HEK293T (cell line): Measurements from ENCODE around the gene SEC14L1.

ENCODE experiments used
- CTCF ChIA-PET: fragments of 350-600 bp; formaldehyde crosslinking; extraction: SDS; loops from one replicate; lab custom pipeline; 2021; ENCODE audit warnings: antibody characterized with exemption, inconsistent platforms; lab: Yijun Ruan, JAX
- POLR2A ChIA-PET: fragments of 350-600 bp; formaldehyde crosslinking; extraction: SDS; loops from one replicate; lab custom pipeline; 2020; ENCODE audit warnings: antibody characterized with exemption, inconsistent platforms; lab: Yijun Ruan, JAX
- DNase-seq: peaks from one replicate; pipeline ENCODE4 v3.0.0; 2012; ENCODE audit warnings: mixed read lengths; ENCODE audit errors: extremely low spot score
- ARNT ChIP-seq: fragments of 450-650 bp; IDR thresholded peaks from 2 replicates; pipeline ENCODE4 v1.6.1; 2017; ENCODE audit warnings: mild to moderate bottlenecking
- BHLHE40 ChIP-seq: fragments of 450-650 bp; IDR thresholded peaks from 2 replicates; pipeline ENCODE4 v1.6.1; 2016; ENCODE audit warnings: mild to moderate bottlenecking, moderate library complexity, borderline replicate concordance
- CTBP1 ChIP-seq: fragments of 450-650 bp; IDR thresholded peaks from 2 replicates; pipeline ENCODE4 v1.6.1; 2016; ENCODE audit warnings: borderline replicate concordance
- ELF4 ChIP-seq: fragments of 450-650 bp; IDR thresholded peaks from 2 replicates; pipeline ENCODE4 v1.6.1; 2017; ENCODE audit warnings: antibody characterized with exemption
- FOXA1 ChIP-seq: fragments of 450-650 bp; IDR thresholded peaks from 2 replicates; pipeline ENCODE4 v1.6.1; 2016; ENCODE audit warnings: mild to moderate bottlenecking
- FOXK2 ChIP-seq: fragments of 450-650 bp; IDR thresholded peaks from 2 replicates; pipeline ENCODE4 v1.6.1; 2016; ENCODE audit warnings: mild to moderate bottlenecking
- FOXM1 ChIP-seq: fragments of 450-650 bp; IDR thresholded peaks from 2 replicates; pipeline ENCODE4 v1.6.1; 2017; ENCODE audit warnings: mild to moderate bottlenecking, borderline replicate concordance
- HDGF ChIP-seq: fragments of 450-650 bp; IDR thresholded peaks from 2 replicates; pipeline ENCODE4 v1.6.1; 2017; ENCODE audit warnings: antibody characterized with exemption, borderline replicate concordance
- L3MBTL2 ChIP-seq: fragments of 450-650 bp; conservative IDR thresholded peaks from 2 replicates; pipeline ENCODE4 v1.6.1; 2016; ENCODE audit warnings: mild to moderate bottlenecking
- LEF1 ChIP-seq: fragments of 450-650 bp; IDR thresholded peaks from 2 replicates; pipeline ENCODE4 v1.6.1; 2017; ENCODE audit warnings: mild to moderate bottlenecking, borderline replicate concordance
- NFRKB ChIP-seq: fragments of 450-650 bp; IDR thresholded peaks from 2 replicates; pipeline ENCODE4 v1.6.1; 2016; ENCODE audit warnings: mild to moderate bottlenecking, moderate library complexity
- SP1 ChIP-seq: fragments of 450-650 bp; IDR thresholded peaks from 2 replicates; pipeline ENCODE4 v1.6.1; 2017
- SUZ12 ChIP-seq: fragments of 450-650 bp; IDR thresholded peaks from 2 replicates; pipeline ENCODE4 v1.6.1; 2016; ENCODE audit warnings: mild to moderate bottlenecking
- TARDBP ChIP-seq: fragments of 450-650 bp; IDR thresholded peaks from 2 replicates; pipeline ENCODE4 v1.6.1; 2016
- ZNF384 ChIP-seq: fragments of 450-650 bp; IDR thresholded peaks from 2 replicates; pipeline ENCODE4 v1.6.1; 2016
- TF ChIP-seq, protein P1 (sequence below): fragments of 450-650 bp; IDR thresholded peaks from 2 replicates; pipeline ENCODE4 v1.6.1; 2016

The SEC14L1 gene

DNA sequence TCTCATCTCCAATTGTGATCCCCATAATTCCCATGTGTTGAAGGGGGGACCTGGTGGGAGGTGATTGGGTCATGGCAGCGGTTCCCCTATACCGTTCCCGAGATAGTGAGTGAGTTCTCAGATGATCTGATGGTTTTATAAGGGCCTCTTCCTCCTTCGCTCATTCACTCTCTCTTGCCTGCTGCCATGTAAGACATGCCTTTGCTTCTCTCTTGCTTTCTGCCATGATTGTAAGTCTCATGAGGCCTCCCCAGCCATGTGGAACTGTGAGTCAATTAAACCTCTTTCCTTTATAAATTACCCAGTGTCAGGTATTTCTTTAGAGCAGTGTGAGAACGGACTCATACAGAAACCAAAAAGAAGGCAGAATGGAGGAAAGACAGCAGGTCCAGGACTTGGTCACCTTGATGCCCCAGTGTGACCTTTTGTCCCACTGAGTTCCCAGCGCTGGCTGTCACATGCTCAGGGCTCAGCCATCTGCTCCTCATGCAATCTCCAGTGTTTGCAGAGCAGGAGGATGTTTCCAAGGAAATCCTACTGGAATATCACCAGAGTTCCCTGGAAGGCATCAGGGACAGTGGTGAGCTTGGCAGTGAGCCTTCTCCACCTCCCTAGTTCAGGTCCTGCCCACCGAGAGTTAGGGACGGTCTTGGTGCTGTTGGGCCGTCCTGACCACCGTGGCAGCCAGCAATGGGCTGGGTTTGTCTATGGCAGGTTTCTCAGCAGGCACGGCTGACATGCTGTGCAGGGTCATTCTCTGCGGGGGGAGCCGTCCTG is 96.7 kb downstream of the SEC14L1 start:
- CTCF ChIA-PET, result no interaction called here
- POLR2A ChIA-PET, result no interaction called here
- no peak for TF ChIP-seq TARDBP
- TF ChIP-seq SUZ12, result no peak
- no peak for TF ChIP-seq HDGF
- TF ChIP-seq ZNF384, result no peak
- TF ChIP-seq ARNT, result no peak
- no peak for TF ChIP-seq SP1
- no peak for TF ChIP-seq L3MBTL2
- no peak for TF ChIP-seq FOXA1
- TF ChIP-seq CTBP1, result no peak
- TF ChIP-seq NFRKB, result no peak
- TF ChIP-seq, protein P1, sequence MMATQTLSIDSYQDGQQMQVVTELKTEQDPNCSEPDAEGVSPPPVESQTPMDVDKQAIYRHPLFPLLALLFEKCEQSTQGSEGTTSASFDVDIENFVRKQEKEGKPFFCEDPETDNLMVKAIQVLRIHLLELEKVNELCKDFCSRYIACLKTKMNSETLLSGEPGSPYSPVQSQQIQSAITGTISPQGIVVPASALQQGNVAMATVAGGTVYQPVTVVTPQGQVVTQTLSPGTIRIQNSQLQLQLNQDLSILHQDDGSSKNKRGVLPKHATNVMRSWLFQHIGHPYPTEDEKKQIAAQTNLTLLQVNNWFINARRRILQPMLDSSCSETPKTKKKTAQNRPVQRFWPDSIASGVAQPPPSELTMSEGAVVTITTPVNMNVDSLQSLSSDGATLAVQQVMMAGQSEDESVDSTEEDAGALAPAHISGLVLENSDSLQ, result no peak
- TF ChIP-seq LEF1, result no peak
- TF ChIP-seq FOXK2, result no peak
- no peak for TF ChIP-seq BHLHE40
- TF ChIP-seq ELF4, result no peak
- TF ChIP-seq FOXM1, result no peak
- no peak for DNase-seq

DNA sequence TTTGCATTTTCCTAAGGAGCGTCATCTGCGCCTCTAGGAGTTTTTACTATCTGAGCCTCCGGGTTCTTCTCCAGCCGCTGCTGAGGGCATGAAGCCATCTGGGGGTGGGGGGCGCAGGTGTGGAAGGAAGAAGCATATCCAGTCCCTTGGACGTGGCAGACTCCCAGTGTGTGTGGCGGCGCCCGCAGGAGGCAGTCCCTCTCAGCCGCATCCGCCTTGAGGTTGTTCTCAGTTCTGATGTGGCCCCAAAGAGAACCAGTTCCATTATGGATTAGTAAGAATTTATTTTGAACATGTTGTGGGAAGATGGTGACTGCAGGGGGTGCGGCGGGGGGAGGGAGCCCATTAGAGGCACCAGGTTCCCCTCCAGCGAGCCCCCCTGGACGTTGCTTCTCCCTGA is 100.2 kb downstream of the SEC14L1 start:
- TF ChIP-seq CTBP1, result no peak
- TF ChIP-seq FOXA1, result no peak
- TF ChIP-seq SUZ12, result no peak
- no peak for TF ChIP-seq TARDBP
- TF ChIP-seq HDGF, result no peak
- no peak for TF ChIP-seq FOXM1
- no peak for TF ChIP-seq LEF1
- no peak for TF ChIP-seq ARNT
- TF ChIP-seq ELF4, result no peak
- TF ChIP-seq, protein P1, result no peak
- no peak for TF ChIP-seq L3MBTL2
- no peak for TF ChIP-seq BHLHE40
- no peak for TF ChIP-seq SP1
- no peak for TF ChIP-seq ZNF384
- TF ChIP-seq FOXK2, result no peak
- no peak for TF ChIP-seq NFRKB
- ChIA-PET POLR2A (no interaction called here), CTCF (no interaction called here)
- DNase-seq, result no peak

DNA sequence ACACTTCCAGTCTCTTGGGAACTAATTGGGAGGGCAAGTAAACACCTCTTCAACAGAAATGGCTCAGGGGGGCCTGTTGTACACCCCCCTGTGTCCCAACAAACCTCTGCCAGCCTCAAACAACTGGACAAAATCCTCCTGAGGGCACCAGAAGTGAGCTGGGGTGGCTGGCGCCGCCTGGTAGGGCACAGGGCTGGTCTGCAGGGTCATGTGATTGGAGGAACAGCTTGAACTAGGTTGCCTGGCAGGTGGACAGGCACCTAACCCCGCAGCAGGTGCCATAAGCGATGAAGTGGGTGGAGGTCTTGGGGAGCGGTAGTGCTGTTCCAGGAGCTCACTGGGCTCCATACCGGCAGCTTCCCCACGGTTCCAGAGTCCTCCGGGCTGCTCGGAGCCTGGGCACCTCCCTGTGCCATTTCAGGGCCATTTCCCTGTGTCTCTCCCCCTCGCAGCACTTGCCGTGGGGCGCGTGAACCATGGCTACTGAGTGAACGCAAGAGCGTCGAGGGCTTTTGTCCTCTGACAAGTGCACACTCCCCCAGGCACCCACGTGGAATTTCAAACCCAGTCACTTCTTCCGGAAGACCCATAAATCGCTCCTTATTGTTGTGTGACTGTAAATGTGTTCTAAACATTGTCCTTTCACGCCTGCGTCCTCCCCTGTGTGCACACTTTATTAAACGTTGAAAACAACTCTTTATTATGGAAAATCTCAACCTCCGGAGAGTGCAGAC is 101.5 kb downstream of the SEC14L1 start:
- no peak for TF ChIP-seq SUZ12
- TF ChIP-seq FOXM1, result no peak
- TF ChIP-seq BHLHE40, result no peak
- ChIA-PET CTCF (no interaction called here), POLR2A (interaction anchor here (1.6 kb wide), 1 partner anchor 154 kb away, joined by 5 read pairs; no protein-coding TSS in a partner anchor)
- no peak for DNase-seq

- CTCF ChIA-PET, result no interaction called here
- DNase-seq, result no peak
- no peak for TF ChIP-seq FOXA1
- TF ChIP-seq ARNT, result no peak
- no peak for TF ChIP-seq HDGF
- TF ChIP-seq LEF1, result no peak
- TF ChIP-seq ZNF384, result no peak
- no peak for TF ChIP-seq SUZ12
- TF ChIP-seq L3MBTL2, result no peak
- no peak for TF ChIP-seq ELF4
- TF ChIP-seq, protein P1, result no peak
- no peak for TF ChIP-seq BHLHE40
- TF ChIP-seq CTBP1, result no peak
- TF ChIP-seq FOXK2, result no peak
- no peak for TF ChIP-seq FOXM1
- POLR2A ChIA-PET, result no interaction called here
These were observed 104.6 kb downstream of the SEC14L1 start for GRCh38 chr17:77245162-77245926.

- POLR2A ChIA-PET, result no interaction called here
- DNase-seq, result no peak
- TF ChIP-seq SUZ12 (no peak), TARDBP (peak; percentile 40; the same call in 1 of the 2 replicates)
- CTCF ChIA-PET, result interaction anchor here (2.0 kb wide), 1 partner anchor 158 kb away, joined by 8 read pairs; no protein-coding TSS in a partner anchor
These were observed 105.6 kb downstream of the SEC14L1 start for GRCh38 chr17:77246110-77247047.
